MM.1S (cell line): Measurements from ENCODE around the gene RAB31.

Experiments used
- EZH2phosphoT487 ChIP-seq: fragments of 300-600 bp; sonication (generic); IDR thresholded peaks from 2 replicates; pipeline ENCODE4 v1.6.1; 2018; ENCODE audit warnings: antibody characterized with exemption, low read length
- TF ChIP-seq, protein P1 (sequence below): fragments of 300-600 bp; sonication (generic); IDR thresholded peaks from 2 replicates; pipeline ENCODE4 v1.5.1; 2016; ENCODE audit warnings: antibody characterized with exemption, low read length, mixed read lengths

DNA sequence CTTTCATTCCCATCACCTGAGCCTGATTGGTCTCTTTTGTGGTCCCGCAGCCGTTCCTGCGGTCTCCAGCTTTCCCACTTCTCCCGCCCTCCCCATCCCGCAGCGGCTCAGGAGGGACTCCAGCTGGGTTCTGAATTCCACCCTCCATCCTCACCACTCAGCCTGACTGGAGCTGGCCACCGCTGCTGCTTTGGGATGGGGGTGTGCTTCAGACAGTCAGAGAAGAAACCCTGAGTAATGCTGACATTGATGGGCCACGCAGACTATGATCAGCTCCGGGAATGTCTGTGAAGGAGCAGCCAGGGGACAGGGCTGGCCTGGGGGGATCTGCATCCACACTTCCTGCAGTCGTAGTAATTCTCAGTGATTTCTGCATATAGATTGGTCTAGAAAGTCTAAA is 131.8 kb downstream of the RAB31 start:
- TF ChIP-seq, protein P1, sequence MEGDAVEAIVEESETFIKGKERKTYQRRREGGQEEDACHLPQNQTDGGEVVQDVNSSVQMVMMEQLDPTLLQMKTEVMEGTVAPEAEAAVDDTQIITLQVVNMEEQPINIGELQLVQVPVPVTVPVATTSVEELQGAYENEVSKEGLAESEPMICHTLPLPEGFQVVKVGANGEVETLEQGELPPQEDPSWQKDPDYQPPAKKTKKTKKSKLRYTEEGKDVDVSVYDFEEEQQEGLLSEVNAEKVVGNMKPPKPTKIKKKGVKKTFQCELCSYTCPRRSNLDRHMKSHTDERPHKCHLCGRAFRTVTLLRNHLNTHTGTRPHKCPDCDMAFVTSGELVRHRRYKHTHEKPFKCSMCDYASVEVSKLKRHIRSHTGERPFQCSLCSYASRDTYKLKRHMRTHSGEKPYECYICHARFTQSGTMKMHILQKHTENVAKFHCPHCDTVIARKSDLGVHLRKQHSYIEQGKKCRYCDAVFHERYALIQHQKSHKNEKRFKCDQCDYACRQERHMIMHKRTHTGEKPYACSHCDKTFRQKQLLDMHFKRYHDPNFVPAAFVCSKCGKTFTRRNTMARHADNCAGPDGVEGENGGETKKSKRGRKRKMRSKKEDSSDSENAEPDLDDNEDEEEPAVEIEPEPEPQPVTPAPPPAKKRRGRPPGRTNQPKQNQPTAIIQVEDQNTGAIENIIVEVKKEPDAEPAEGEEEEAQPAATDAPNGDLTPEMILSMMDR = no peak
- no peak for TF ChIP-seq EZH2phosphoT487
